Sciatic nerve (tissue), 2 donors: ENCODE data around the gene BCKDK. TPM values are rescaled to one million over a fixed set of nuclear protein-coding genes. Genes with fewer than 3 reads are reported as not detected.
"Not testable (repeated sequence)": the region's sequence is repeated elsewhere in the genome, so short reads cannot be mapped to it uniquely, and the experiment has no call there.

ENCODE experiments used
- ATAC-seq: fragments of 200-7000 bp; cut with Tn5 transposase; one replicate; pipeline ENCODE4 v1.9.1; 2020; ENCODE audit warnings: mild to moderate bottlenecking, moderate library complexity
- DNase-seq: peaks from one replicate; pipeline ENCODE4 v3.0.0-alpha.2; 2020; ENCODE audit warnings: low spot score
- intact Hi-C: fragments of 100-400 bp; cut with DNase I; formaldehyde crosslinking; loops from one replicate; pipeline ENCODE4 v1.14.2; 2022
- total RNA-seq: library from RNA; stranded (reverse); fragmentation: NEBNext Ultra II Directional; extraction: Animal tissue kit (Norgen Biotek cat#: 25700); gene quantifications from one replicate; pipeline ENCODE4 v1.2.1, GENCODE V29; 2021
- donor health status: DM: no; HTN: no; CAD: no.
- donor health status: DM: no; HTN: no; CAD: no.

BCKDK gene
- total RNA-seq, 1 donor from 2014 or later = 35.0 TPM

DNA sequence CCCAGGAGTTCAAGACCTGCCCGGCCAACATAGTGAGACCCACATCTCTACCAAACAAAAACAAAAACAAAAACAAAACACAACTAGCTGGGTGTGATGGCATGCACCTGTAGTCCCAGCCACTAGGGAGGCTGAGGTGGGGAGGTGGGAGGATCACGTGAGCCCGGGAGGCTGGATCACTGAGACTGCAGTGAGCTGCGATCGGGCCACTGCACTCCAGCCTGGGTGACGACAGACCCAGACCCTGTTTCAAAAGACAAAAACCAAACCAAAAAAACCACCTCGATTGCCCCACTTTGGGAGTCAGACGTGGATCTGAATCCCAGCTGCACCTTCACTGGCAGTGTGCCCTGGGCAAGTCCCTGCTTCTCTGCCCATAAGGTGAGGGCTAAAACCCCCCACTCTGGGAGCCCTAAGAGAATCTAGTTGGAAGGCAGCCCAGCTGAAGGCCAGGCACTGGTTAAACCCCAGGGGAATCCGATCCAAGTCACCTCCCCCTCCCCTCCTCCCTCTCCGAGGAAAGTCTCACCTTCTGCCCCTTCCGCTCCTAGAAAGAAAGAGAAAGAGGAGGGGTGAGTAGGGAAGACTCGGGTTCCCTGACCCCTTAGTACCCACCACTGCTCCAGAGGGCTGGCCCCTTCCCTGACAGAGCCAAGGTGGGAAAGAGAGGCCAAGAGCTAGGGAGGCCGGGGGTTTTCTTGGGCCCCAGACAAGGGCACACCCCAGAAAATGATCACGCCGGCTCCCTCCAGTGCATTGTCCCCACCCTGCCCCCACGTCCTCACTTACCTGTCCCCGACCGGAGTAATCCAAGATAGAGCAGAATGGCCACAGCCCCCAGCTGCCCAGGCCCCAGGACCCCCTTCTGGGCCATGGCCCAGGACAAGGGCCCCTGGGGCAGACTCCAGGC is 26.7 kb downstream of the BCKDK start:
- intact Hi-C loops = no loop called here
- ATAC-seq (no peak), DNase-seq (no peak)

DNA sequence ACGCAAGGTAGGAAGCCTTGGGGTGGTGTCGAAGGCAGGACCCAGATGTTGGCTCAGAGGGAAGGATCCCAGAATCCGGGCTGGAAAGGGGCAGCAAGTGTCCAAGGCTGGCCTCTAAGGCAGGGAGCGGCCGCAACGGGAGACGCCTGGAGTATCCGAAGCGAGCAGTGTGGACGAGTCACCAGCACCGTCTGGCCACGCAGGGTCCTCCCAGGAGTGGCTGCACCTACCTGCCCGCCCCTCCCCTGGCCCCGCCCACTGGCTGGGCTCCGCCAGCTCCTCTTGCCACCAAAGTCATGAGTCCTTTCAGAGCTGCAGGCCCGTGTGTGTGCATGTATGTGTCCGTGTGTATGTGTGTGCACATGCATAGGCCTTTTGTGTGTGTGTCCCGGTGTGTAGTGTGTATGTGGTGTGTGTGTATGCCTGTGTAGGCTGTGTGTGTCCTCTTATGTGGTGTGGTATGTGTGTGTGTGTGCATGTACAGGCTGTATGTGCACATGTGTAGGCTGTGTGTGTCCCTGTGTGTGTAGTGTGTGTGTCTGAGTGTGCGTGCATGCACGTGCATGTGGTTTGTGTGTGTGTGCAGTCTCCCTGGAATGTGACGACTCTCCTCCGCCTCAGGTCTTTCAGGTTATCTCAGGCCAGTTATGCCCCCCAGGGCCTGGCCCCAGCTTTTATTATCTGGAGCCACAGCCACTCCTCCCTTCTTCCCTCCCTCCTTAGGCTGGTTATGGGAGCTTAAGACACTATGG is 27.5 kb downstream of the BCKDK start, which contains the start of gene PRSS8:
Gene PRSS8, minus strand, starts transcription at position 193 of the 752 bp plus-strand sequence. CDS start 229 bp downstream, outside the sequence.
- ATAC-seq (no peak), DNase-seq (no peak)
- intact Hi-C loops = no loop called here

DNA sequence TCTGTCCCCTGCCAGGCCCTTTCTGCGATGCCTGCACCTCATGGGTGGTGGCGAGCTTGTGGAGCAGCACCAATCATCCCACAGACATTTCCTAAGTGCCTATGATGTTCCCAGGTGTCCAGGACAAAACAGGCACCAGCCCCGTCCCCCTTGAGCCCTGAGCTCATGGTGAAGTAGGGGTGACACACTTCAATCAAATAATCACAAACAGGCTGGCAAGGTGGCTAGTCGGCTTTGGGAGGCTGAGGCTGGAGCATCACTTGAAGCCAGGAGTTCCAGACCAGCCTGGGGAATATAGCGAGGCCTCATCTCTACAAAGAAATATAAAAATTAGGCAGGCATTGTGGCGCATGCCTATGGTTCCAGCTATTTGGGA is 28.1 kb downstream of the BCKDK start:
- DNase-seq (no peak), ATAC-seq (no peak)
- intact Hi-C loops = no loop called here

DNA sequence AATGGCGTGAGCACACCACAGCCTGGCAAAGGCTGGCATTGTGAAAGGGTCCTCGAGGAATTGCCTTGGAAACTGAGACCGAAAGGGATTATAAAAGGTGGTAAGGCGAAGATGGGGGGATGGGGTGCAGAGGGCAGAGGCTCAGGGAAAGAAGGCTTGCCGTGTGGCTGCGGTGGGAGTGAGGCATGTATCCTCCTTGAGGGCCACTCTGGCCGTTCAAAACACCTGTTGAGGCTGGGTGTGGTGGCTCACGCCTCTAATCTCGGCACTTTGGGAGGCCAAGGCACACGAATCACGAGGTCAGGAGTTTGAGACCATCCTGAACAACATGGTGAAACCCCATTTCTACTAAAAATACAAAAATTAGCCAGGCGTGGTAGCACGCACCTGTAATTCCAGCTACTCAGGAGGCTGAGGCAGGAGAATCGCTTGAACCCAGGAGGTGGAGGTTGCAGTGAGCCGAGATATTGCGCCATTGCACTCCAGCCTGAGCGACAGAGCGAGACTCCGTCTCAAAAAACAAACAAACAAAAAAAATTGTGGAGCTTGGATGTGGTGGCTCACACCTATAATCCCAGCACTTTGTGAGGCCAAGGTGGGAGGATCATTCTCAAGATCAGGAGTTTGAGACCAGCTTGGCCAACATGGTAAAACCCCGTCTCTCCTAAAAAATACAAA is 28.8 kb downstream of the BCKDK start:
- ATAC-seq, intact Hi-C loops, DNase-seq: not testable (repeated sequence)

DNA sequence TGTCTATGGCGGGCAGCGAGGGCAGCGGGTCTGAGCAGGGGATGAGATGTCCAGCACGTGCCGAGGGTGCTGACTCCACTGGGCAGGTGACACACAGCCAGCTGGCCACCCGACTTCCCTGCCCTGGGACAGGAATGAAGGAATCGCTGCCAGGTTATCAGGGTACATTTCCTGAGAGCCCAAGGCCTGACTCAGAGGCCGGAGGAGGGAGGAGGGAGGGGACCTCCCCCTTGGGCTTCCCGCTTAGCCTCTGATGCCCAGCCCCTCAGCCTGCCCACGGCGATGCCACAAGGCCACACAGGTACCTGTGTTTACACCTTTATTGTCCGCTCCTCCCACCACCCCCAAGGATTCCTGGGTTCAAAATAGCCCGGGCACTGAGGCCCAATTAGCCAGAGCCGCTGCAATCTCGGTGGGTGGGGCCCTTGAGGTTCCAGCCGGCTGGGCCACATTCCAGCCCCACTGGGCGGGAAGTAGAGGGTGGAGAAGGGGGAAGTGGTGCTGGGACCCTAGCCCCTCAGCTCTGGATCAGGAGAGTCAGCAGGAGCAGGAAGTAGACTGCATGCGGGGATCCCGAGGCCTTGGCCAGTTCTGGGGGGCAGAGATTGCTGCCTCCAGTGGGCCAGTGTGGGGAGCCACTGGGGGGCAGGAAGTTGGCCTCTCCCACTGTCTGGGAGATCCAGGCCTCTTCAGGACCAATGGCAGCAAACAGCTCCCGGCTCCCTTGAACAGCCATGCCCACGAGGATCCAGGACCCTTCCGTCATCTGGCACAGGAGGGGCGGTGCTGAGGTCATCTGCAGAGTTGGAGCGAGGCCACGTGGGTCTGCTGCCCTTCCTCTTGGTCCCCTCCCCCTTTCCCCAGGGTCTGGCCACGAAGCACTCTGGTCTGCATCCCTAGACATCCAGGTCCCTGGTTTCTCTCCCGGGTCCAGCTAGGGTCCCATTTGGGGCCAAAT is 30.7 kb downstream of the BCKDK start:
- intact Hi-C loops = no loop called here
- DNase-seq (no peak), ATAC-seq (no peak)

DNA sequence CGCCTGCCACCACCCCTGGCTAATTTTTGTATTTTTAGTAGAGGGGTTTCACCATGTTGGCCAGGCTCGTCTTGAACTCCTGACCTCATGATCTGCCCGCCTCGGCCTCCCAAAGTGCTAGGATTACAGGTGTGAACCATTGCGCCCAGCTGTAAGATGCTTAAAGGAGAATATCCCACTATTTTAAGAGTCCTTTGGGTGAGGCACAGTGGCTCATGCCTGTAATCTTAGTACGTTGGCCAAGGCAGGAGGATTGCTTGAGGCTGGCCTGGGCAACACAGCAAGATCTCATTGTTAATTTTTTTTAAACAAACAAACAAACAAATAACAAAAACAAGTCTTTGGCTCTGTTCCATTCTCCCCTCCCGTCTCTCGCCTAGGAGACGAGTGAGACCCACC is 32.9 kb downstream of the BCKDK start:
- intact Hi-C loops, ATAC-seq, DNase-seq: not testable (repeated sequence)

DNA sequence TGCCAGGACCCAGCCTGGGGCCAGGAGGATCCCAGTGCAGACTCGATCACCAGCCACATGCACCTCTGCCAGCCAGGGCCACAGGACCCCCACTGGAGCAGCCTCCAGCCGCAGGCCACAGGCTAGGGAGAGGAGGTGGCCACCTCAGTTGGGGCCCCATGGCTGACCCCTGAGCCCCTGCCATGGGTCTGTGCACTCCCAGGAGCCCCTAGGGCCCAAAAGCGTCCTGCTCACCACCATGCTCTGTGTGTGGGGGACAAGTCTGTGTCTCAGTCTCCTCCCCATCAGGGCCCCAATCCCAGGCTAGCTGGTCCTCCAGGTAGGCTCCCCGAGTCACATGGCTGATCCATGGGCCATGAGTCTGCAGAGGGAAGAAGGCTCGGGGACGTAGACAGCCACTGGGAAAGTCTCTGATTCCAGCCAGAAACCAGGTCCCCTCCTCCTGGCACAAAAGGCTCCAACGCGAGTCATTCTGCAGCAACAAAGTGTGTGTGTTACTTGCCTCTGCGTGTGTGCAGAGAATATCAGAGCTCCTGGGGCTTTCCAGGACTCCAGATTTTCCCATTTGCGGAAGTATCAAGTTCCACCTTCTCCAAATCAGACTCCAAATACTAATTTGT is 33.4 kb downstream of the BCKDK start:
- no peak for DNase-seq
- ATAC-seq = peak; percentile 27
- intact Hi-C loops = no loop called here

DNA sequence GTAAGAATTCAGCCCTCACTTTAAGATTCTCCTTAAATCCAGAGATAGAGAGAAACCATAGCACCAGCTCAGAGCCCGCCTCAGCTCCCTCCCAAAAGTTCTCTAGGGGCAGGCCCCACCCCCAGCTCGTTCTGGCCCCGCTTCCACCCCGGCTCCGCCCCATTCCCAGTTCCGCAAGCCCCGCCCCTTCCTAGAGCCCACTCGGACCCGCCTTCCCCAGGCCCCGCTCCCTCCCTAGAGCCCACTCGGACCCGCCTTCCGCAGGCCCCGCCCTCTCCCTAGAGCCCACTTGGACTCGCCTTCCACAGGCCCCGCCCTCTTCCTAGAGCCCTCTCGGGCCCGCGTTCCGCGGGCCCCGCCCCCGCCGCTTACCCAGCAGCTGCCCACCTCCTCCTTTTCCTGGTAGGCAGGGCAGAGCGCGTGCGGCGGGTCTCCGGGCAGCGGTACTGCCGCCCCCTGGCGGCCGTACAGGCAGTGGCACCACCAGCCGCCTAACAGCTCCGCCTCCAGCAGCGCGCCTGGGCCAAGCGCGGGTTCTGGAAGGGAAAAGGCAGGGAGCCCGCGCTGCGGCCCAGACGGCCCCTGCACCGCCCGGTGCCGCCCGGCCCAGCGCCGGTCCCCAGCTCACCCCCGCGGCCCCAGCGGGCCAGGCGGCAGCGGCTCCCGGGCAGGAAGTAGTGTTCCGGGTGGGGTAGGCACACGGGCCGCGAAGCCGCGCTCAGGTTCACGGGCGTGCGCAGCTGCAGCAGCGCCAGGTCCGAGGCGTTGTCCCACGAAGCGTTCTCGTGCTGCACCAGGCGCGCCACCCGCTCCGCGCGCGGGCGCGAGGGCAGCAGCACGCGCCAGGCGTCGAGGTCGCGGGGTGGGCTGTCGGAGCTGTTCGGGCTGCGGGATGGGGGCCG is 34.2 kb downstream of the BCKDK start:
- ATAC-seq (peak; percentile 99), DNase-seq (peak; percentile 100)
- intact Hi-C loops = no loop called here

DNA sequence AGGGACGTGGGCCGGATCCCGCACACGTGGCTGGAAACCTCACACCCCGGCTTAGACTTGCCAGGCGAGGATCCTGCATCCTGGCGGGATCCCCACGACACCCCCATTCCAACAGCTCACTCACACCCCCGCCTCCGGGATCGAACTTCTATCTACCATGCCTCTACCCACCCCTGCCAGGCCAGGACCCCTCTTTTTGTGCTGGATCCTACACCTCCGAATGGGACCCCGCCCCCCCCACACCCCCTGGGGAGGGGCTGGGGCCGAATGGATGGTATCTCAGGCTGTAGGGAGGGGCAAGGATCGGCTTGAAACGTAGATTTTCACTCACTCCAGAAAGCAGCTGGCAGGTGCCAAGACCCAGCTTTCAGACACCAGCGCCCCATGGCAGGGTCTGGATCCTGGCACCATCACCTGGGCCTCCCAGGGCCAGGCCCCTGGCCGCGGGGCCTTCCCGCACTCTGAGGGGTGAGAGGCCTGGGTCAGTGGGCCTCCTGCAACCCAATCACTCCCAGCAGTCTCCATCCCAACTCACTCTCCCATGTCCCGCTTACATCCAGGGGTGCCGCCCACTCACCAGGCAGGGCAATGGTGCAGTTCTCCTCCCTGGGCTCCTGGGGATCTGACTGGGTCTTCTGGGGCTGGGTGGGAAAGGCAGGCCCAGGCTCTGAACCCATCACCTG is 35.0 kb downstream of the BCKDK start:
- DNase-seq (peak; percentile 75), ATAC-seq (no peak)
- intact Hi-C loops = no loop called here

DNA sequence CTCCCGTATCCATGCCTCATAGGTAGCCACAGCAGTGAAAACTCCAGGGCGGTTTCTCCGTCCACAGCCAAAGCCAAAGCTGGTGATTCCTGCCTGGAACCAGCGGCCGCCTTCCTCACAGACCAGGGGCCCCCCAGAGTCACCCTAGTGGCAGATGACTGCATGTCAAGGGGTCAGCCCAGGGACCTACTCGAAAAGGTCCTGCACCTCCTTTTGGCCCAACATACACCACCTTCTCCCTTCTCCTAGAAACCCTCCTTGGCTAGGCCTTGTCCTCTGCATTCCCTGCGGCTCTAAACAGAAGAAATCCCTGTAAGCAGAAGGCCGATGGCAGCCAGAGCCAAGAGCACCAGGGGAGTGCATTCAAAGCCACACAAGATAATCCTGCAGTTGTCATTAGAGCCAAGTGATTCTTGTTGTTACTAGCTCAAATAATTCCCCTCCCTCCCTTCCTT is 35.5 kb downstream of the BCKDK start:
- no peak for ATAC-seq

DNA sequence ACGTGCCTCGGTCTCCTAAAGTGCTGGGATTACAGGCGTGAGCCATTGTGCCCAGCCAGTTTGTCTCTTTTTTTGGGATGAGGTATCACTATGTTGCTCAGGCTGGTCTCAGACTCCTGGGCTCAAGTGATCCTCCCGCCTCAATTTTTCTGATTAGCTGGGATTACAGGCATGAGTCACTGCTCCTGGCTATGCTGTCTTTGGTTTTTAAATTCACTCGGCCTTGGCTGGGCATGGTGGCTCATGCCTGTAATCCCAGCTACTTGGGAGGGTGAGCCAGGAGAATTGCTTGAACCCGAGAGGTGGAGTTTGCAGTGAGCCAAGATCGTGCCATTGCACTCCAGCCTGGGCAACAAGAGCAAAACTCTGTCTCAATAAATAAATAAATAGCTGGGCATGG is 36.2 kb downstream of the BCKDK start:
- DNase-seq, ATAC-seq, intact Hi-C loops: not testable (repeated sequence)

More for the DNA sequence above, 35.5 kb downstream of the BCKDK start:
- no peak for DNase-seq
- intact Hi-C loops = no loop called here

DNA sequence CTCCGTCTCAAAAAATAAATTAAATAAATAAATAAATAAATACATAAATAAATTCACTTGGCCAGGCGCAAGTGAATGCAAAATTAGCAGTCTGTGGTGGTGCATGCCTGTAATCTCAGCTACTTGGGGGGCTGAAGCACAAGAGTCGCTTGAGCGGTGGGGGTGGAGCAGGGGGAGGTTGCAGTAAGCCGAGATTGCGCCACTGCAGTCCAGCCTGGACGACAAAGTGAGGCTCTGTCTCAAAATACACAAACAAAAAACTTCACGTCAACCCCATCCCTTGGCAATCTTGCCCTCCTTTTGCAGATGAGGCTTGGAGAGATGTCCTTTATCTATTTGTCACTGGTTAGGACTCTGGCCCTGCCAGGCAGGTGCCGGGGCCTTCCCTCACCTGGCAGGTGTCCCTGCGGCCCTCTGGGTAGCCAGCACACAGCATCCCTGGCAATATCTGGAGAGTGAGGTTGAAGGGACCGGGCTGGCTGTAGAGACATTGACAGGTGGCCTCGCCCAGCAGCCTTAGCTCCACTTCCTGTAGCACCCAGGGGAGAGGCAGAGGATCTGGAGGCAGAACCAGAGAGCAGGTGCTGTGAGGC is 37.3 kb downstream of the BCKDK start:
- no peak for ATAC-seq
- intact Hi-C loops = no loop called here
- DNase-seq = no peak

DNA sequence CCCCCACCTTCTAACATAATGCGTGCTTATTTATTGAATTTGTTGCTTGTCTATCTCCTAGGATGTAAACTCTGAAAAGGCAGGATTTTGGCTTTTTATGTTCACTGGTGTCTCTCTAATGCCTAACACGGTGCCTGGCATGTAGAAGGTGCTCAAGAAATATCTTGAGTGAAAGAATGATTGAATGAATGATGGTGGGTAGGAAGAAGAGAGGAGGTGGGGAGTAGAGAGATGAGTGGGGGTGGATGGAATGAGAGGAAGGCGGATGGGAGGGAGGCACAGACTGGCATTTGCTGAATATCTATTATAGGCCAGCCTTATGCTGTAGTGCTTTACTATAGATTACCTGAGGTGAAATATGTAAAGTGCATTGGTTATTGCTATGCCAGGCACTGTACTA is 39.4 kb downstream of the BCKDK start:
- no peak for DNase-seq
- no peak for ATAC-seq
- intact Hi-C loops = no loop called here

DNA sequence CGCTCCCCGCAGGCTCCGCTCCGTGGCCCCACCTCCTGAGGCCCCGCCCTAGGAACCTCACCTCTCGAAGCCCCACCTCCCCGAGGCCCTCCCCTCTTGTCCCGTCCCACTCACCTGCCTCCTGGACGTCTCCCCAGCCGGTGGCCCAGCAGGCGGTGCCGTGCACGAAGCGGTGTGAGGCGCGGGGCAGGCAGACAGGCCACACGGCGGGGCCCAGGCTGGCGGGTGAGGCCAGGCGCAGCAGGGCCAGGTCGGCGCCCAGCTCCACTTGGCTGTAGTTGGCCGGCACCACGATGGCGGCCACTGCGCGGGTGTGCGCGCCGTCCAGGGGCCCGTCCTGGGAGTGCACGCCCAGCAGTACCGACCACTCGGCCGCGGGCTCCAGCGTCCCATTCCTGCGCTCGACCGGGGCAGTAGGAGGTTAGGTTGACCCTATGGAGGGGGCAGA is 40.1 kb downstream of the BCKDK start:
- intact Hi-C loops = no loop called here
- DNase-seq (no peak), ATAC-seq (no peak)

DNA sequence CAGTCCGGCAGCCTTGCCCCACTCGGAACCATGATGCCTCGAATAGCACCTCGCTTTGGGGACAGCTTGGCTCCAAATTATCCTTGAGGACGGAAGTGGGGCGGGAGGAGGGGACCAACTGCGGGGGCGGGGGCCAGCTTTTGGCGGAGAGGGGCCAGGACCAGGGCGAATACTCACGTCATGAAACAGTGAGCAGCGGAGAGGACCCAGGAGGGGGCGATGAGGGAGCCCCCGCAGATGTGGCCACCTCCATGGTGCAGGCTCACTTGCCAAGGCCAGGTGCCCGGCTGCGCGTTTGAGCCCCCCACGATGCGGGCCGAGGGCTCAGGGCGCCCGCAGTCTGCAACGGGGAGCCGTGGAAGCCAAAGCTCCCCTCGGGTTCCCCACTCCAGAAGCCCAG is 40.7 kb downstream of the BCKDK start:
- no peak for DNase-seq
- ATAC-seq = no peak
- intact Hi-C loops = no loop called here

DNA sequence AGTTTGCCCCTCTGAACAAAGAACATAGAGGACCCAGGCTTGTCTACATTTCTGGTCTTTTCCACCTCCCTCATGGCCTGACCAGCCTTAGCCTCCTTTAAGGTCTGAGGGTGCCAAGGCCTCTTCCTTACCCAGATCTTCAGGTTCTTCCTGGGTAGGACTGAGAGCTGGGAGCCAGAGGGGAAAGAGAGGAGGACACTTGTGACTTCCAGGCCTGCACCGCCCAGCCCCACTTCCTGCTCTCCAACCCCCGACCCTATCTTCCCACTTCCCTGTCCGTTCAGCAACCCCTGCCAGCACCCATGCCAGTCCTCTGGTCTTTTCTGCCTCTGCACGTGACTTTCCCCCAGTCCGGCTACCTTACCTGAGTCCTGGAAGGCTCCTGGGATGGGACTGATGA is 41.1 kb downstream of the BCKDK start:
- peak; percentile 33 for ATAC-seq
- intact Hi-C loops = no loop called here

More for the DNA sequence above, 41.1 kb downstream of the BCKDK start:
- DNase-seq = no peak
